Endothelial cell of hepatic sinusoid (primary cell): ENCODE results near the gene LYRM4.

Source experiments
- in situ Hi-C: cut with HindIII; loops from 2 replicates; pipeline ENCODE4 v1.10.0; 2017; ENCODE audit warnings: low sequenced_read_pairs

The LYRM4 gene

DNA sequence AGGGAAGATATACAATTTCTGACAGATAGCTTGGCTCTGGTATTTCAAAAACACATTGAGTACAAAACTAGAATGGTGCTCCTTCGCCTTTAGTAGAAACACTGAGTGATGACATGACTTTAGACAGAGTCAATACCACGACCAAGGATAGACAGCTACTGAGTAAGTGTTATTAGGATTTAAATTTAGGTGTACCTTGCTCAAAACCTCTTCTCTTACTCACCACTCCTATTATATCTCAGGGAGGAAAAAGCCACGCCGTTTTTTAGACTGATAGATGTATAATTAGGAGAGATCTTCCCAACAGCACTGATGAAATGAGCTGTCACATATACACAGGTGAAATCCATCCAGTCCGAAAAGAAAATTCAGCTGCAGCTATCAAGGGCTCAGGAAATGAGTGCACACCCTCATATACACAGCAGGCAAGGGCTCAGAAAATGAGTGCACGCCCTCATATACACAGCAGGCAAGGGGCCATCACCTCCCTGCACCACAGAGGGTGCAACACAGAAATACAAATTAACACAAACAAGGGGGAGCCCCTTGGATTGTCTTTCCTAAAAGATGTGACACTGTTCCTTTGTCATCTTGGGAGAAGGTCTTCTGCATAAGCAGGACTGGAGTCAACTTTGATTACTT is 53.7 kb downstream of the LYRM4 start:
- in situ Hi-C loops = no loop called here

DNA sequence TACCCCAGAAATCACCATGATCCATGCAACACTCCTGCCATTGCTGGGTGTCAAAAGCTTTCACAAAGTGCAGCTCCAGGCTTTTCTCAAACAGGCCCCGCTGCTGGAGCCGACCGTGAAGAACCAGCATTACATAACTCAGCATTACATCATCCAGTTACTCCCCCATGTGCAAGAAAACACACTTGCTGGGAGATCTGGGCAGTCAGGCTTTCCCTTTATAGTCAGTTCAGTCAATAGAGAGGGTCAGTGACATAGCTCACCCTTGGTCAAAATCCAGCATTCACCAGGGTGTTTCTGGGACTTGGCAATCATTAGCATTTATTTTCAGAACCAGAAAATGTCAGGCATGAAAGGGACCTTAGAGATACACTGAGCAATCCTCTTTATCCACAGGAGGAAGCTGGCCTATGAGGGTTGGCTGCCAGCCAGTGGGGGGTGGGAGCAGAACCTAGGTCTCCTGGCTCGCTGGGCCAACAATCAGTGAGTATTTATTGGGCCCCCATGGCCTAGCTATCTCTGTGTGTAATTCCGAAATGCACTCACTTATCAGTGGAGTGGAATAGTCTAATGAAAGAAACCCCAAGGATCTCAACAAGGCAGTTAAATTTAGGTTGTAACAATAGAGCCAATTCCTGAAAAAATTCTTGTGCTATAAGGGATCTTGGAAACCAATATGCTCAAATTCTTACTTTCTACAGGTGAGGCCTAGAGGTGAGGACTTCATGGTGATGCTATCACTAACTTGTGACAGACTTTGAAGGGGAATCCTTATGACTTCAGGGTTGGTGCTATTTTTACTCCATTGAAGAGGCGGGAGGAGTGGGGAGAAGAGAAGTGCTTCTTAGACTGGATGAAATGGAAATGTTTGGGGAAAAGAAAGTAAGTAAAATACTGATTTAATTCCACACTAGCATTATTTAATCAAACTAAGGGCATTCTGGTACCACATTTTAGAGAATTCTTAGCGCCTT is 54.6 kb downstream of the LYRM4 start:
- in situ Hi-C loops = no loop called here

DNA sequence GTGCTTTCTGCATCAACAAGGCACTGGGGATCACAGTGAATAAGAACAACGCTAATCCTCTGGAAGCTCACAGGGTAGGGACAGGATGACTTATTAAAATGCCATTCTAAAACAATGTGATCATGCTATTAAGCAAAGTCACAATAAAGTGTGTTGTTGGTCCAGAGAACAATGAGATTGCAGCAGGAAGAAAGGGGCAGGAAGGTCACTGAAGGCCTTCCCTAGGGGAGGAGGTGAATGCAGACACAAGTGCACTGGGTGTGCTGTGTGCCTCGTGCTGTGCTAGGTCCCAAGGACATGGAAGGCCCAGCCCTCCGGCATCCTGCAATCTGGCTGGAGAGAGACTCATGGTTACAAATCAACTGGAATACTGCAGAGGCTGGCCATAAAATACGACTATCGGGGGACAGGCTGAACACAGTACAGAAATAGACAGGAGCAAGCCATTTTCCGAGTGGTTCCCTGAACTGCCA is 55.7 kb downstream of the LYRM4 start:
- in situ Hi-C loops = no loop called here

GRCh38 chr6:5204376-5204775 is 56.4 kb downstream of the LYRM4 start:
- in situ Hi-C loops = no loop called here

DNA sequence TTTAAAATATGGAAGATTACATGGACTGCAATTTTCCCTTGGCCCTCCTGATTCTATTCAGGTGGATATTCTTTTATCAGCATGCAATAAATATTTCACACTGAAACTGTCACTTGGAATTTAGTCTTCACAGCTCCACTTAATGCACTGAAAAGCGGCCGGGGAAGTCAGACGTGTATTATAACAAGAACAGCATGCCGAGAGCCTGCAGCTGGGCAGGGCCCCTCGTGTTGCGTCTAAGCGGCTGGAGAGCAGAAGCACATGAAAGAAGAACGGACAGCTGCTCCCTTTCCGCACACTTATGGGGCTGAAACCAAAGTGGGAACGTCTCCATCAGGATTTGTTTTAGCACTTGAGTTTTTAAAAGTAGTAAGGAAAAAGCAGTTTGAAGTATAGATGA is 57.2 kb downstream of the LYRM4 start:
- in situ Hi-C loops = no loop called here

- in situ Hi-C loops = no loop called here
These were observed 57.8 kb downstream of the LYRM4 start for GRCh38 chr6:5202941-5203340.

DNA sequence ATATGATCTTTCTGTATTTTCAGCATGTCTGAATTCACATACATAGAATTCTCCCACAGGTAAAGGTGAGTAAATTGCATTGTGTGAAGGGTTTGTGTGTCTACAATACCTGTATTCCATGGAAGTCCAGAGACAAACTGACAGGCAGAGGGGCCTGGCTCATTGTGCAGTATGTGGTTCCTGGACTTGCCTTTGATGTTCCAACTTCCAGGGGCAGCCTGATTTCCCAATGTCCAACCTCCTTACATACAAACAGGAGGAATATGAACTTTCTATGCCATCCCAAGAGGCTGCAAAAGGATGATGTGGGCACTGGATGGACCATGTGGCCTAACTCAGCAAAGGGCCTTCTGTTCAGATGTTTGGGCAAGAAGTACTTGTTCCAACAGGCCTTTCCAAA is 58.5 kb downstream of the LYRM4 start:
- in situ Hi-C loops = no loop called here

GRCh38 chr6:5201271-5201670 is 59.5 kb downstream of the LYRM4 start:
- in situ Hi-C loops = no loop called here

GRCh38 chr6:5199702-5200101 is 61.0 kb downstream of the LYRM4 start:
- in situ Hi-C loops = no loop called here

DNA sequence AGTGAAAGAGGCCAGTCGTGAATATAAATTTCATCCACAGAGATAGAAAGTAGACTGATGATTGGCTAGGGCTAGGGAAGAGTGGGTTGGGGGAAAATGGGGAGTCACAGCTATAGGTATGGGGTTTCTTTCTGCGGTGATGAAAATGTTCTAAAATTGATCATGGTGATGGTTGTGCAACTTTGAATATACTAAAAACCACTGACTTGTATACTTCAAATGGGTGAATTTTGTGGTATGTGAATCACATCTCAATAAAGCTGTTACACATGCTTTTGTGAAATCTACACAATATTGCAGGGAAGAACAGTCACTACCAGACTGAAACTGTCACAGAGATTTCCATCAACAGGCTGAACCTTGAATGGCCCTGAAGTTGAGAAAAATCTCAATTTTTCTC is 61.5 kb downstream of the LYRM4 start:
- in situ Hi-C loops = no loop called here

DNA sequence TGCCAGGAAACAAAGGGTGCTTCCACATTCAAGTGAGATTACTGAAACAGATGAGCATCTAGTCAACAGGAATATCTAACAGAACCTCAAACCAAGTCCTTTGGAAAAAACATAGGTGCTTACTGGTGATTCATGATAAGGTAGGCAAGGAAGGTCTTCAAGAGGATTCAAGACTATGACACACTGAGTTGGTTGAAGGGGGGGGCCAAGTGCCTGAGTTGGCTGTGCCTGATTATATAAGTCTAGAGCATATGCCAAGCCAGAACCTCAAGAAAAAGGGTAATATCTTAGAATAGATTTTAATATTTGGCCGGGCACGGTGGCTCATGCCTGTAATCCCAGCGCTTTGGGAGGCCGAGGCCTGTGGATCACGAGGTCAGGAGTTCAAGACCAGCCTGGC is 63.7 kb downstream of the LYRM4 start:
- in situ Hi-C loops = no loop called here

DNA sequence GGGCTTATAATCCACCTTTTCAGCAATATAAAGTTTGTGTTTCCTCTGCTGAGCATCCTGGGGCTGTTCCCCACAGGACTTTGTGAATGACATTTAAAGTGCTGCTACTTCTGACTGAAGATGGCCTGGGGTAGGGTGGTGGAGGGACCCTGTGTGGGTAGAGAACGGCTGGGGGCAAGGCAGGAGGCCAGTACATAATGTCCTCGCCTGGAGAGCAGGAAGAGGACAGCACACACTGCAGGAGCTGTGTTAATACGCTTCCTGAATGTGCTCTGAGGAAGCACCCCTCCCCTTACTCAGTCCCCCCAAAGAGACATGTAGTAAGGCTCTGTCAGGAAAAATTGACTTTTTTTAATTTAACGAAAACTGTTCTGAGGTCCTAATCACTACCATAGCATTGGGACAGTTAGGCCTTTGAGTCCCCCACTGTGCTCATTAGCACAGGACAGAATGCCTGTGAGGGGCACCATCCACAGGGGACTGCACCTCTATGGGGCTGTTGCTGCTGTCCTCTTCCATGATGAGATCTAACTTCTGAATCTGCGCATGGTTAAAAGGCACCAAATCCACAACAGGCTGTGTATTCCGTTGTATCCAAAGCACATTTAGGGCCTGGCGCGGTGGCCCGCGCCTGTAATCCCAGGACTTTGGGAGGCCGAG is 68.5 kb downstream of the LYRM4 start:
- in situ Hi-C loops = no loop called here

- in situ Hi-C loops = no loop called here
These were observed 69.0 kb downstream of the LYRM4 start for GRCh38 chr6:5191722-5192121.

DNA sequence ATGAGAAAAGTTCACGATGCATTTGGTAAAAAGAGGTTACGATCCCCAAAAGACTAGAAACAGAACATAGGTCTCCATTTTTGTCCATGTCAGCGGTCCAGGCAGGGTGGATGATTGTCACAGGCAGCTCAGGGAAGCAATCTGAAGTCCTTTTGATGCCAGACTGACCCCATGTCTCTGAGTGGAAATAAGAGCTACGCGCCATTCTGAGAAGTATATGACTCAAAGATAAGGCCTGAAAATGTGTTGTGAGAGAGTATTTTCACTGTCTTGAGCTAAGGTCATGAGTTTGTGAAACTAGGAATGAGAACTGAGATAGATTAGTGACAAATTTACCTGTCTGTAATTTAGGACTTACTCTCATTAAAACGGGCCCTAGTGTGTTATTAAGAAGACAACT is 69.5 kb downstream of the LYRM4 start:
- in situ Hi-C loops = no loop called here

- in situ Hi-C loops = no loop called here
These were observed 70.2 kb downstream of the LYRM4 start for GRCh38 chr6:5190507-5190906.

DNA sequence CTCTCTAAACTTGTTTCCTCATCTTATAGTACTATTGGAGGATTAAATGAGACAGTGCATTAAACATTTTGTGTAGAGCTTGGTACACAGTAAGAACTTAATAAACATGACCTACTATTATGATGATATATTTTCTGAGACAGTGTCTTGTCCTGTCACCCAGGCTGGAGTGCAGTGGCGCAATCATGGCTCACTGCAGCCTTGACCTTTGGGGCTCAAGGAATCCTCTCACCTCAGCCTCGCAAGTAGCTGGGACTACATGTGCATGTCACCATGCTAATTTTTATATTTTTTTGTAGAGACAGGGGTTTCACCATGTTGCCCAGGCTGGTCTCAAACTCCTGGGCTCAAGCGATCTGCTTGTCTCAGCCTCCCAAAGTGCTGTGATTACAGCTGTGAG is 72.1 kb downstream of the LYRM4 start:
- in situ Hi-C loops = no loop called here

GRCh38 chr6:5184878-5185277 is 75.9 kb downstream of the LYRM4 start:
- in situ Hi-C loops = no loop called here

GRCh38 chr6:5184218-5184617 is 76.5 kb downstream of the LYRM4 start:
- in situ Hi-C loops = no loop called here

- in situ Hi-C loops = no loop called here
These were observed 79.0 kb downstream of the LYRM4 start for GRCh38 chr6:5181510-5182317.

DNA sequence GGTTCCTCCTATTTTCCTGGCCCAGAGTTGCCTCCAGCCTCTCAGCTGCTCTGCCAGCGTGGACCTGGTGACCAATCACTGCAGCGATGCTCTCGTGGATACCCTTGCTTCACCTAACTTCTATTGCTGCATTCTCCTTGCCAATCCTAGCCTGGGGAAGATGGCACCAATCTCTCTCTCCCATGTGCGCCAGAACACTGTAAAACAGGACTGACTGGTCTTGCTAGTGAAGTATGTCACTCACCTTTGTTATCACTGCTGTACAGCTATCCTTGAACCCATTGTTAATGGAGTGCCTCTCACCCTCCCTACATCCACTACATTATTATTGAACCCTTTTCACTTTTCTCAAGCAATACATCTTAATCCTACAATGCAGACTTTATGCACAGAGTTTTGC is 80.1 kb downstream of the LYRM4 start:
- in situ Hi-C loops = no loop called here

- in situ Hi-C loops = no loop called here
These were observed 80.8 kb downstream of the LYRM4 start for GRCh38 chr6:5179917-5180316.
